ENCODE results near the gene PDGFA. TPM values are rescaled to one million over a fixed set of nuclear protein-coding genes. Genes with fewer than 3 reads are reported as not detected.

Gene PDGFA
- total and polyA plus RNA-seq, 8 donors = 11.1 to 93.0 (median 41.8) TPM

GRCh38 chr7:482521-483083 lies 37.0 kb downstream of the PDGFA start:
- Histone ChIP-seq H3K4me1 (peaks cover 0 to 23% (median 14%) of the 10 kb centered on the region in 4 donors), H3K27ac (no peak overlapping the region), H3K36me3 (no peaks in the 10 kb centered on the region), H3K4me3 (no peak overlapping the region), H3K9me3 (no peaks in the 10 kb centered on the region), H3K27me3 (peaks cover 0 to 52% (median 13%) of the 10 kb centered on the region in 3 donors)
- DNase-seq = no peak
- TF ChIP-seq POLR2A (IDR thresholded peaks at IDR 0.05) (no peak), POLR2AphosphoS5 (IDR thresholded peaks at IDR 0.05) (no peak), CTCF (IDR thresholded peaks at IDR 0.05) (no peak), EP300 (IDR thresholded peaks at IDR 0.05) (no peak)
- intact Hi-C loops (cut with DNase I; ENCODE audit: low total_unique reads) = no loop called here
- WGBS, 5 donors = 87 to 100% (median 95%) methylated on average over 1 of the region's 1 CpG

GRCh38 chr7:481219-481930 lies 38.3 kb downstream of the PDGFA start:
- intact Hi-C loops (cut with DNase I; ENCODE audit: low total_unique reads) = no loop called here
- no peak overlapping the region for H3K4me3 ChIP-seq
- peaks cover 0 to 52% (median 13%) of the 10 kb centered on the region in 3 donors for H3K27me3 ChIP-seq
- H3K9me3 ChIP-seq = no peaks in the 10 kb centered on the region
- no peak overlapping the region for H3K27ac ChIP-seq
- DNase-seq = peak in 1 of 2 donors; percentile 20
- TF ChIP-seq POLR2A (IDR thresholded peaks at IDR 0.05) = no peak
- TF ChIP-seq EP300 (IDR thresholded peaks at IDR 0.05) = no peak
- TF ChIP-seq CTCF (IDR thresholded peaks at IDR 0.05) = no peak
- no peak for TF ChIP-seq POLR2AphosphoS5 (IDR thresholded peaks at IDR 0.05)
- WGBS, 5 donors = 75 to 86% (median 82%) methylated on average over 11 to 15 of the region's 15 CpGs
- peaks cover 0 to 23% (median 14%) of the 10 kb centered on the region in 4 donors for H3K4me1 ChIP-seq
- H3K36me3 ChIP-seq = no peaks in the 10 kb centered on the region

GRCh38 chr7:480531-481218 lies 39.0 kb downstream of the PDGFA start:
- Histone ChIP-seq H3K27ac (no peak overlapping the region), H3K9me3 (no peaks in the 10 kb centered on the region), H3K27me3 (peaks cover 0 to 48% (median 13%) of the 10 kb centered on the region in 3 donors), H3K4me1 (peaks cover 0 to 19% (median 12%) of the 10 kb centered on the region in 4 donors), H3K4me3 (no peak overlapping the region), H3K36me3 (no peaks in the 10 kb centered on the region)
- DNase-seq = peak; percentile 44 to 61
- TF ChIP-seq CTCF (IDR thresholded peaks at IDR 0.05) (no peak), POLR2A (IDR thresholded peaks at IDR 0.05) (no peak), EP300 (IDR thresholded peaks at IDR 0.05) (no peak), POLR2AphosphoS5 (IDR thresholded peaks at IDR 0.05) (no peak)
- 35 to 50% (median 42%) methylated on average over 9 to 14 of the region's 14 CpGs for WGBS, 5 donors
- intact Hi-C loops (cut with DNase I; ENCODE audit: low total_unique reads) = no loop called here

GRCh38 chr7:479948-480499 lies 39.6 kb downstream of the PDGFA start:
- DNase-seq = peak in 1 of 2 donors; percentile 23
- TF ChIP-seq POLR2AphosphoS5 (IDR thresholded peaks at IDR 0.05) = no peak
- peaks cover 0 to 1% (median under 1%) of the 10 kb centered on the region in 4 donors for H3K9me3 ChIP-seq
- intact Hi-C loops (cut with DNase I; ENCODE audit: low total_unique reads) = no loop called here
- H3K4me3 ChIP-seq = no peak overlapping the region
- H3K36me3 ChIP-seq = no peaks in the 10 kb centered on the region
- H3K27me3 ChIP-seq = peaks cover 0 to 44% (median 13%) of the 10 kb centered on the region in 3 donors
- H3K27ac ChIP-seq = no peak overlapping the region
- H3K4me1 ChIP-seq = peaks cover 0 to 12% (median 9%) of the 10 kb centered on the region in 4 donors
- 62 to 89% (median 79%) methylated on average over 3 to 15 of the region's 15 CpGs for WGBS, 5 donors
